Measurements from ENCODE around the gene LCK. TPM values are rescaled to one million over a fixed set of nuclear protein-coding genes. Genes with fewer than 3 reads are reported as not detected.

LCK gene
- total RNA-seq, 4 donors from 2014 or later: 2.2 to 4.0 (median 3.5) TPM

DNA sequence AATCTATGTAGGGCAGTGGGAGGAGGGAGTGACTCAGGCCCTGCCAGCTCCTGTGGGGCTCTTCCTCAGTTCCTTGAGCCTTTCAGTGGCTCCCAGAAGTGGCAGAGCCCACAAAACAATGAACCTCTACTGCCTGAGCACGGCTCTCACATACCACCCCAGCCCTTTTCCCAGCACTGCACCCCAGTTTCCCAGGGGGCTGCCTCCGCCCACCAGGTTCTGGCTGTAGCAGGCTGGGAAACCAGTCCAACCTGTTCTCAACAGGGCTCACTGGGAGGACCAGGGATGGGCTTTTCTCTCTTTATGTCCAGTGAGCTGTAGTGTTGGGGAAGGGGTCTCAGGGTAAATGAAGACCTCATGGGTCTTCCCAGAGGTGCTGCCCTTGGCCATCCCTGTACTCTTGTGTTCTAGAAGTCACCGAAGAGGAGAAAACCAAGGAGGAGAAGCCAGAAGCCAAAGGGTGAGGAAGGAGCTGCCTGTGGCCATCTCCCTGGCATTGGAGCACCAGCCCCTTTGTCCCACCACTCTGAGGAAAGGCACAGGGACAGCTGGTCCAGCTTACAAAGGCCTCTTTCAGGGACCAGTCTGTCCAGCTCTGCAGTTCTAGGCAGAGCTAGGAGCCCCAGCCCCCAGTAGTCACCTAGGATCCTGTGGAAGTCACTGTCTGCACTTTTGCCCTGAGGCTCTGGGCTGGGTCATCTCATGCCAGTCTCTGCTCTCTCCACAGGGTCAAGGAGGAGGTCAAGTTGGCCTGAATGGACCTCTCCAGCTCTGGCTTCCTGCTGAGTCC lies 81.4 kb downstream of the LCK start:
- no peaks in the 10 kb centered on the region for H3K9me3 ChIP-seq
- no peaks in the 10 kb centered on the region for H3K27me3 ChIP-seq
- DNase-seq: peak; percentile 75 to 81
- peaks cover 16 to 18% of the 10 kb centered on the region in 2 donors for H3K36me3 ChIP-seq
- intact Hi-C loops (cut with DNase I): loop anchor here (10.0 kb wide), 1 partner anchor 98 kb away; no protein-coding TSS in a partner anchor
- H3K4me3 ChIP-seq (replicated peaks in 1 of 3): no peak overlapping the region
- H3K27ac ChIP-seq: peak overlapping the region; percentile 85 to 90 (median 87)
- no peak for TF ChIP-seq POLR2A (IDR thresholded peaks at IDR 0.05)
- TF ChIP-seq, protein P1, sequence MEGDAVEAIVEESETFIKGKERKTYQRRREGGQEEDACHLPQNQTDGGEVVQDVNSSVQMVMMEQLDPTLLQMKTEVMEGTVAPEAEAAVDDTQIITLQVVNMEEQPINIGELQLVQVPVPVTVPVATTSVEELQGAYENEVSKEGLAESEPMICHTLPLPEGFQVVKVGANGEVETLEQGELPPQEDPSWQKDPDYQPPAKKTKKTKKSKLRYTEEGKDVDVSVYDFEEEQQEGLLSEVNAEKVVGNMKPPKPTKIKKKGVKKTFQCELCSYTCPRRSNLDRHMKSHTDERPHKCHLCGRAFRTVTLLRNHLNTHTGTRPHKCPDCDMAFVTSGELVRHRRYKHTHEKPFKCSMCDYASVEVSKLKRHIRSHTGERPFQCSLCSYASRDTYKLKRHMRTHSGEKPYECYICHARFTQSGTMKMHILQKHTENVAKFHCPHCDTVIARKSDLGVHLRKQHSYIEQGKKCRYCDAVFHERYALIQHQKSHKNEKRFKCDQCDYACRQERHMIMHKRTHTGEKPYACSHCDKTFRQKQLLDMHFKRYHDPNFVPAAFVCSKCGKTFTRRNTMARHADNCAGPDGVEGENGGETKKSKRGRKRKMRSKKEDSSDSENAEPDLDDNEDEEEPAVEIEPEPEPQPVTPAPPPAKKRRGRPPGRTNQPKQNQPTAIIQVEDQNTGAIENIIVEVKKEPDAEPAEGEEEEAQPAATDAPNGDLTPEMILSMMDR (IDR thresholded peaks at IDR 0.05): no peak
- WGBS, 2 donors: 37 to 42% methylated on average over 3 of the region's 3 CpGs
- peaks cover 49 to 61% of the 10 kb centered on the region in 2 donors for H3K4me1 ChIP-seq

DNA sequence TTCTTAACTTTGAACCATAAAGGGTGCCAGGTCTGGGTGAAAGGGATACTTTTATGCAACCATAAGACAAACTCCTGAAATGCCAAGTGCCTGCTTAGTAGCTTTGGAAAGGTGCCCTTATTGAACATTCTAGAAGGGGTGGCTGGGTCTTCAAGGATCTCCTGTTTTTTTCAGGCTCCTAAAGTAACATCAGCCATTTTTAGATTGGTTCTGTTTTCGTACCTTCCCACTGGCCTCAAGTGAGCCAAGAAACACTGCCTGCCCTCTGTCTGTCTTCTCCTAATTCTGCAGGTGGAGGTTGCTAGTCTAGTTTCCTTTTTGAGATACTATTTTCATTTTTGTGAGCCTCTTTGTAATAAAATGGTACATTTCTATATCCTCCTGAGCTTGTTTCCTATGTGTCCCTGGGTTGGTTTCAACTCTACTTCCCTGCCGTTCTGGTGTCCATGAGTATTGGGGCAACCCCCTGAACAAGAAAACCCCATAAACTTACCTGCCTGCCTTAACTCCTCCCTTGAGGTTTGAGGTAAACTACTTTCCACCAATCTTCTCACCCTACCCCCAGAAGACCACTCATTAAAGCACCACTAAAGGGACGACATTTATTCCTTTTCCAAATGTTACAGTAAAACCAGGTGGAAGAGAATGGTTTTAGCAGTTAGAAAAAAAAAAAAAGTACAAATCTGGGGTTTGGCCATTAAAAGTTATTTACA lies 82.3 kb downstream of the LCK start:
- no peaks in the 10 kb centered on the region for H3K9me3 ChIP-seq
- peaks cover 7 to 13% of the 10 kb centered on the region in 2 donors for H3K36me3 ChIP-seq
- peaks cover 49 to 61% of the 10 kb centered on the region in 2 donors for H3K4me1 ChIP-seq
- H3K4me3 ChIP-seq (replicated peaks in 1 of 3): no peak overlapping the region
- peak; percentile 61 to 64 for DNase-seq
- no peaks in the 10 kb centered on the region for H3K27me3 ChIP-seq
- TF ChIP-seq POLR2A (IDR thresholded peaks at IDR 0.05): peak in 1 of 2 donors; percentile 34
- TF ChIP-seq, protein P1 (IDR thresholded peaks at IDR 0.05): peak in 4 of 6 experiments; percentile 24 to 40 (median 32)
- peak overlapping the region; percentile 85 to 90 (median 87) for H3K27ac ChIP-seq
- intact Hi-C loops (cut with DNase I): loop anchor here (10.0 kb wide), 1 partner anchor 99 kb away; no protein-coding TSS in a partner anchor
- 38 to 45% methylated on average over 3 of the region's 3 CpGs for WGBS, 2 donors

- Histone ChIP-seq H3K4me1 (peaks cover 49 to 61% of the 10 kb centered on the region in 2 donors), H3K27ac (peak overlapping the region; percentile 85 to 90 (median 87)), H3K4me3 (replicated peaks in 1 of 3) (peak overlapping the region in 1 of 3 donors; percentile 78), H3K27me3 (no peaks in the 10 kb centered on the region), H3K9me3 (no peaks in the 10 kb centered on the region), H3K36me3 (peaks cover 0 to 8% of the 10 kb centered on the region in 2 donors)
- DNase-seq: no peak
- no peak for TF ChIP-seq POLR2A (IDR thresholded peaks at IDR 0.05)
- TF ChIP-seq, protein P1 (IDR thresholded peaks at IDR 0.05): no peak
- intact Hi-C loops (cut with DNase I): loop anchor here (10.0 kb wide), 1 partner anchor 100 kb away; no protein-coding TSS in a partner anchor
- WGBS, 2 donors: 36 to 45% methylated on average over 6 to 9 of the region's 9 CpGs
Observed at GRCh38 chr1:32334274-32334861, 83.3 kb downstream of the LCK start.

GRCh38 chr1:32334864-32335534 lies 83.9 kb downstream of the LCK start:
- no peaks in the 10 kb centered on the region for H3K27me3 ChIP-seq
- H3K36me3 ChIP-seq: peaks cover 0 to 4% of the 10 kb centered on the region in 2 donors
- DNase-seq: peak; percentile 67 to 69
- TF ChIP-seq, protein P1 (IDR thresholded peaks at IDR 0.05): peak; percentile 36 to 77 (median 67)
- TF ChIP-seq POLR2A (IDR thresholded peaks at IDR 0.05): peak in 1 of 2 donors; percentile 15
- peak overlapping the region; percentile 85 to 90 (median 87) for H3K27ac ChIP-seq
- intact Hi-C loops (cut with DNase I): loop anchor here (10.0 kb wide), 1 partner anchor 100 kb away; no protein-coding TSS in a partner anchor
- no peaks in the 10 kb centered on the region for H3K9me3 ChIP-seq
- H3K4me3 ChIP-seq (replicated peaks in 1 of 3): peak overlapping the region; percentile 18 to 81 (median 78)
- WGBS, 2 donors: 4 to 7% methylated on average over 19 to 25 of the region's 46 CpGs
- peaks cover 49 to 61% of the 10 kb centered on the region in 2 donors for H3K4me1 ChIP-seq
